Mucosa of stomach (tissue), 1 donor: ENCODE data around the gene BTBD19.
A peak's percentile ranks its signal among the peaks of the same experiment; 100 is the strongest.
"Not testable (repeated sequence)": the region's sequence is repeated elsewhere in the genome, so short reads cannot be mapped to it uniquely, and the experiment has no call there.

Source experiments
- H3K27me3 ChIP-seq: one replicate; pipeline ENCODE4 v1.7.0; 2013; ENCODE audit warnings: mild to moderate bottlenecking, low read length; ENCODE audit not compliant: control insufficient read depth, insufficient read depth
- H3K36me3 ChIP-seq: one replicate; pipeline ENCODE4 v1.7.0; 2013; ENCODE audit warnings: low read length; ENCODE audit not compliant: control insufficient read depth, insufficient read depth
- H3K4me1 ChIP-seq: one replicate; pipeline ENCODE4 v1.7.0; 2013; ENCODE audit warnings: mild to moderate bottlenecking, low read length; ENCODE audit not compliant: control insufficient read depth, insufficient read depth
- H3K4me3 ChIP-seq: one replicate; pipeline ENCODE4 v1.7.0; 2013; ENCODE audit warnings: low read length
- H3K9ac ChIP-seq: one replicate; pipeline ENCODE4 v1.7.0; 2013; ENCODE audit warnings: mild to moderate bottlenecking, low read length, moderate library complexity
- H3K9me3 ChIP-seq: one replicate; pipeline ENCODE4 v1.7.0; 2013; ENCODE audit warnings: mild to moderate bottlenecking, low read length, moderate library complexity; ENCODE audit not compliant: control insufficient read depth
- donor health status: Pancreatic carcinoma.

Gene BTBD19

GRCh38 chr1:44792736-44793502 is 15.4 kb upstream of the BTBD19 start:
- peaks cover 8% of the 10 kb centered on the region for H3K4me1 ChIP-seq
- H3K9me3 ChIP-seq: no peaks in the 10 kb centered on the region
- no peak overlapping the region for H3K9ac ChIP-seq
- no peak overlapping the region for H3K4me3 ChIP-seq
- H3K27me3 ChIP-seq: no peaks in the 10 kb centered on the region
- no peaks in the 10 kb centered on the region for H3K36me3 ChIP-seq

DNA sequence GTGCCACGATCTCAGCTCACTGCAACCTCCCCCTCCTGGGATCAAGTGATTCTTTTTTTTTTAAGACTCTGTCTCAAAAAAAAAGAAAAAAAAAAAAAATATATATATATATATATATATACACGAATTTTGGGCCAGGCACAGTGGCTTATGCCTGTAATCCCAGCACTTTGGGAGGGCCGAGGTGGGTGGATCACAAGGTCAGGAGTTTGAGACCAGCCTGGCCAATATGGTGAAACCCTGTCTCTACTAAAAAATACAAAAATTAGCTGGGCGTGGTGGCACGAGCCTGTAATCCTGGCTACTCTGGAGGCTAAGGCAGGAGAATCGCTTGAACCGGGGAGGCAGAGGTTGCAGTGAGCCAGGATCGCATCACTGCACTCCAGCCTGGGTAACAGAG is 10.4 kb upstream of the BTBD19 start:
- H3K9ac ChIP-seq, H3K36me3 ChIP-seq, H3K9me3 ChIP-seq, H3K27me3 ChIP-seq, H3K4me3 ChIP-seq: not testable (repeated sequence)
- H3K4me1 ChIP-seq: peaks cover 11% of the 10 kb centered on the region

DNA sequence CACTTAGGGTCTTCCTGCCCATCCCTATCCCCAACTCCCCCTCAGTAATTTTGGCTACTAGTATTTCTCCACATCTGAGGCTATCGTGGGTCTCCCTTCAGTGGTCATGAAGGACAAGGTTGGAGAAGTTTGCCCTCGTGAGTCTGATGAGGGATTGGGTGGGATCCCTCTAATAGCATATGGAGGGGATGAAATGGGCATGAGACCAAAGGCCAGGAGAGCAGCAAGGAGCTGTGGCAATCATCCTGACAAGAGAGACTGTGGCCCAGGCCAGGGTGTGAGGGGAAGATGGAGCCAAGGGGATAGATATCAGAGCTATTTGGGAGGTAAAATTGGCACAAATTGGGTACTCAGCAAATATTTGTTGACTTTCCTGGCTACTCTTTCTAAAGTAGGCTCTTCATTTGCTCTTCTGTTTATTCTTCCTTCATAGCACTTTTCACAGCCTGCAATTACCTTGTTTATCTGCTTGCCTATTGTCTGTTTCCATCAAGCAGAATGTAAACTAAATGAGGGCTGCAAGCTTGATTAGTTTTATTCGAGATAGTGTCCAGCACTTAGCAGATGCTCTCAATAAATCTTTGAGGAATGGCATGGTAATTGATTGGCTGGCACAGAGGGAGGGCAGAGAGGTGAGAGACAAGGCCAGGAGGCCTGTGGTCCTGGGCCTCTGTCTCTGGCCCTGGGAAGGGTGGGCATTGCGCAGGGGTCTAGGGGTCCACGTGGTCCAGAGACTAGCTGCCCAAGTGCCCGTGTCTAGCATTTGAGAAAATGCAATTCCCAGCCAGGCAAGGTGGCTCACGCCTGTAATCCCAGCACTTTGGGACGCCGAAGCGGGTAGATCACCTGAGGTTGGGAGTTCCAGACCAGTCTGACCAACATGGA is 9.6 kb upstream of the BTBD19 start:
- no peak overlapping the region for H3K4me3 ChIP-seq
- H3K4me1 ChIP-seq: peaks cover 11% of the 10 kb centered on the region
- H3K9ac ChIP-seq: peak overlapping the region; percentile 87

DNA sequence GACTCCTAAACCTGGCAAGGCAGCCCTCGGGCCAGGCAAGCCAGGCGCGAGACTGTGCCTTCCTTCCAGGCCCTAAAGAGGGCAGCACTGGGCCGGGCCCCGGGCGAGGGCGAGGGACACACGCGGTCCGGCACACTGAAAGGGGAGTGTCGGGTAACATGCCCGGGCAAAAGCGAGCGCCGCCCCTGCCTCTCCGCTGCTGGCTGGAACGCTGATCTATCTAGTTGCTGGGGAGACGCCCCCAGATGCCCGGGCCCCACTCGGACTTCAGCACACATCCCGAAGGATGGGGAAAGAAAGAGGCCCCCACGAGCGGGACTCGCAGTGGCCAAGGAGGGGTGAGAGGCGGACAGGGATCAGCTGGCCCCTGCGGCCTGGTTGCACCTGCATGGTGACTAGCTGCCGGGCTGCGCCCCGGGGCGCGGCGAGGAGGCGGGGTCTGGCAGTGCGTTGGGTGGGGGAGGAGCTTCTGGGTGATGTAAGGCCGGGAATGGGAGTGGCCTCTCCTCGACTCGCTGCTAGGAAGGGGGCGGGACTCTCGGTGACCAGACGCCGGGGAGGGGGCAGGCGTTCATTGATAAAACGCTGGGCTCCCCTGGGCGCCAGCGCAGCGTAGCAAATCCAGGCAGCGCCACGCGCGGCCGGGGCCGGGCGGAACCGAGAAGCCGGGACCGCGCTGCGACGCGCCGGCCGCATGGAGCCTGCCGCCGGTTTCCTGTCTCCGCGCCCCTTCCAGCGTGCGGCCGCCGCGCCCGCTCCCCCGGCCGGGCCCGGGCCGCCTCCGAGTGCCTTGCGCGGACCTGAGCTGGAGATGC is 8.3 kb upstream of the BTBD19 start, which contains the start of gene PLK3:
Gene PLK3, plus strand, starts transcription at position 608 of the 815 bp plus-strand sequence. Its CDS starts 87 bp downstream, at position 695.
- Histone ChIP-seq H3K9ac (peak within 1 kb of the TSS; percentile 87), H3K4me1 (peaks cover 16% of the 10 kb centered on the region), H3K36me3 (peaks cover 9% of the 10 kb centered on the region), H3K27me3 (no peaks in the 10 kb centered on the region), H3K4me3 (peak within 1 kb of the TSS; percentile 80), H3K9me3 (no peaks in the 10 kb centered on the region)

More for the DNA sequence above, 9.6 kb upstream of the BTBD19 start:
- H3K36me3 ChIP-seq: peaks cover 9% of the 10 kb centered on the region
- H3K27me3 ChIP-seq: no peaks in the 10 kb centered on the region
- H3K9me3 ChIP-seq: no peaks in the 10 kb centered on the region

- H3K36me3 ChIP-seq: peaks cover 17% of the 10 kb centered on the region
- no peaks in the 10 kb centered on the region for H3K27me3 ChIP-seq
- H3K9me3 ChIP-seq: no peaks in the 10 kb centered on the region
- H3K9ac ChIP-seq: peak overlapping the region; percentile 87
- peaks cover 33% of the 10 kb centered on the region for H3K4me1 ChIP-seq
- no peak overlapping the region for H3K4me3 ChIP-seq
Measured at GRCh38 chr1:44801491-44802305, 6.6 kb upstream of the BTBD19 start.

GRCh38 chr1:44802306-44803061 is 5.8 kb upstream of the BTBD19 start:
- Histone ChIP-seq H3K9ac (peak overlapping the region; percentile 23), H3K36me3 (peaks cover 20% of the 10 kb centered on the region), H3K27me3 (no peaks in the 10 kb centered on the region), H3K9me3 (no peaks in the 10 kb centered on the region), H3K4me3 (no peak overlapping the region), H3K4me1 (peaks cover 41% of the 10 kb centered on the region)

DNA sequence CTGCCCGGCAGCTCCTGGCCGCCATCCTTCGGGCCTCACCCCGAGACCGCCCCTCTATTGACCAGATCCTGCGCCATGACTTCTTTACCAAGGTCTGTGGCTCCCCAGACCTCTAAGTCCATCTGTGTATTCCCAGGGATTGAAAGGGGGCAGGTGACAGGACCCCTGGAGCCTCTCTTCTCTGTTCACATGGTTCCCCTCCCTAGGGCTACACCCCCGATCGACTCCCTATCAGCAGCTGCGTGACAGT is 5.3 kb upstream of the BTBD19 start:
- Histone ChIP-seq H3K4me1 (peaks cover 46% of the 10 kb centered on the region), H3K4me3 (no peak overlapping the region), H3K27me3 (no peaks in the 10 kb centered on the region), H3K9ac (peak overlapping the region; percentile 23), H3K9me3 (no peaks in the 10 kb centered on the region), H3K36me3 (peaks cover 20% of the 10 kb centered on the region)

DNA sequence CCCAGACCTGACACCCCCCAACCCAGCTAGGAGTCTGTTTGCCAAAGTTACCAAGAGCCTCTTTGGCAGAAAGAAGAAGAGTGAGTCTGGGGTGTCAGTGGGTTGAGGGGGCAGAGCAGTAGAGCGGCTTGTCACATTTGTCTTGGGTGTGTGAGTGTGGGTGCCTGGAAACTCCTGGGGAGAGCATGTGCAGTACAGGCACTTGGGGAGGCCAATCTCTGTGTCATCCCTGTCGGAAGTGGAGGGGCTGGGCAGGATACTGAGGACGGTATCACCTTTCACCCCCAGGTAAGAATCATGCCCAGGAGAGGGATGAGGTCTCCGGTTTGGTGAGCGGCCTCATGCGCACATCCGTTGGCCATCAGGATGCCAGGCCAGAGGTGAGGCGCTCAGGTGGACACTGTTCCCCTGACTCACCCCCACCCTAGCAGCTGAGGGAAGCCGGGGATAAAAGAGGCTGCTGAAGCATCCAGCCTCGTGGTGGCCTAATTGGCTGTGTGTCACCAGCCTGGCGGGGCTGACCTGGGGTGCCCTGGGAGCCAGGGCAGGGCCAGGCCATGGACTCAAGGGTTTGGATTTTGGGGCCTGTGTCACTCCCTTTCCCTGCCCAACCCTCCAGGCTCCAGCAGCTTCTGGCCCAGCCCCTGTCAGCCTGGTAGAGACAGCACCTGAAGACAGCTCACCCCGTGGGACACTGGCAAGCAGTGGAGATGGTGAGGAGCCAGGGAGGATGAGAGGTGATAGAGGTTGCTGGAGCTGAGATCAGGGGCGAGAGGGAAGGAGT is 4.8 kb upstream of the BTBD19 start:
- H3K27me3 ChIP-seq: no peaks in the 10 kb centered on the region
- no peaks in the 10 kb centered on the region for H3K9me3 ChIP-seq
- H3K9ac ChIP-seq: peak overlapping the region; percentile 23
- peaks cover 20% of the 10 kb centered on the region for H3K36me3 ChIP-seq
- H3K4me3 ChIP-seq: no peak overlapping the region
- H3K4me1 ChIP-seq: peaks cover 51% of the 10 kb centered on the region

DNA sequence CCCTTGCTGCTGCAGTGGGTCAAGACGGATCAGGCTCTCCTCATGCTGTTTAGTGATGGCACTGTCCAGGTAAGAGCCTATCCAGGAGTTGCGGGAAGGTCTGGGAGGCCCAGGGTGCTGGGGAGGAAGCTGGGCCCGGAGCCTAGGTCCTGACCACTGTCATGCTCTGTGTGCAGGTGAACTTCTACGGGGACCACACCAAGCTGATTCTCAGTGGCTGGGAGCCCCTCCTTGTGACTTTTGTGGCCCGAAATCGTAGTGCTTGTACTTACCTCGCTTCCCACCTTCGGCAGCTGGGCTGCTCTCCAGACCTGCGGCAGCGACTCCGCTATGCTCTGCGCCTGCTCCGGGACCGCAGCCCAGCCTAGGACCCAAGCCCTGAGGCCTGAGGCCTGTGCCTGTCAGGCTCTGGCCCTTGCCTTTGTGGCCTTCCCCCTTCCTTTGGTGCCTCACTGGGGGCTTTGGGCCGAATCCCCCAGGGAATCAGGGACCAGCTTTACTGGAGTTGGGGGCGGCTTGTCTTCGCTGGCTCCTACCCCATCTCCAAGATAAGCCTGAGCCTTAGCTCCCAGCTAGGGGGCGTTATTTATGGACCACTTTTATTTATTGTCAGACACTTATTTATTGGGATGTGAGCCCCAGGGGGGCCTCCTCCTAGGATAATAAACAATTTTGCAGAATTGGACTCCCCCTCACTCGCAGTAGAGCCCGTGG is 2.9 kb upstream of the BTBD19 start:
- H3K36me3 ChIP-seq: peaks cover 20% of the 10 kb centered on the region
- H3K4me3 ChIP-seq: no peak overlapping the region
- no peaks in the 10 kb centered on the region for H3K9me3 ChIP-seq
- H3K9ac ChIP-seq: no peak overlapping the region
- H3K27me3 ChIP-seq: no peaks in the 10 kb centered on the region
- peaks cover 71% of the 10 kb centered on the region for H3K4me1 ChIP-seq
